ENCODE measurements around the gene TSKS.

TSKS gene

GRCh38 chr19:49807904-49808675 lies 45.0 kb upstream of the TSKS start:
- TF ChIP-seq CTCF (conservative IDR thresholded peaks at IDR 0.05) = no peak
- H3K27ac ChIP-seq = peak overlapping the region; percentile 79

- no peak for TF ChIP-seq CTCF (conservative IDR thresholded peaks at IDR 0.05)
- H3K27ac ChIP-seq = no peak overlapping the region
Observed at GRCh38 chr19:49807058-49807903, 44.2 kb upstream of the TSKS start.

- no peak overlapping the region for H3K27ac ChIP-seq
Observed at GRCh38 chr19:49806620-49806959, 43.5 kb upstream of the TSKS start.

GRCh38 chr19:49805822-49806619 lies 42.9 kb upstream of the TSKS start:
- no peak overlapping the region for H3K27ac ChIP-seq
- no peak for TF ChIP-seq CTCF (conservative IDR thresholded peaks at IDR 0.05)

More at GRCh38 chr19:49806620-49806959, 43.5 kb upstream of the TSKS start:
- TF ChIP-seq CTCF (conservative IDR thresholded peaks at IDR 0.05) = no peak

GRCh38 chr19:49803529-49803856 lies 40.4 kb upstream of the TSKS start:
- H3K27ac ChIP-seq = no peak overlapping the region; the same call in 1 of the 2 replicates
- no peak for TF ChIP-seq CTCF (conservative IDR thresholded peaks at IDR 0.05)

- TF ChIP-seq CTCF (conservative IDR thresholded peaks at IDR 0.05) = no peak
- peak overlapping the region; percentile 49; the same call in 1 of the 2 replicates for H3K27ac ChIP-seq
Observed at GRCh38 chr19:49802836-49803528, 39.9 kb upstream of the TSKS start.
